Activated B cell treated with CpG ODN at 0.5 μM for 24 hours (primary cell): Measurements from ENCODE around the gene IFI44L. TPM values are rescaled to one million over a fixed set of nuclear protein-coding genes. Genes with fewer than 3 reads are reported as not detected.

Source experiments
- ATAC-seq: fragments of 200-7000 bp; cut with Tn5 transposase; one replicate; pipeline ENCODE4 v1.10.0; 2021; ENCODE audit warnings: low read depth, mild to moderate bottlenecking, moderate library complexity
- CTCF ChIA-PET: fragments of 350-600 bp; sonication (Branson Sonifier 250); formaldehyde crosslinking; loops from one replicate; lab custom pipeline; 2021; ENCODE audit warnings: antibody characterized with exemption; lab: Charles Lee
- POLR2A ChIA-PET: fragments of 350-600 bp; sonication (Branson Sonifier 250); formaldehyde crosslinking; loops from one replicate; lab custom pipeline; 2021; ENCODE audit warnings: antibody characterized with exemption; lab: Charles Lee
- DNase-seq: peaks from one replicate; pipeline ENCODE4 v3.0.0; 2022
- H3K27ac Mint-ChIP-seq: one replicate; pipeline ENCODE4 v1.8.0; 2020; ENCODE audit warnings: mixed read lengths
- H3K27me3 Mint-ChIP-seq: one replicate; pipeline ENCODE4 v1.8.0; 2021; ENCODE audit warnings: mixed read lengths
- H3K36me3 Mint-ChIP-seq: one replicate; pipeline ENCODE4 v1.8.0; 2021; ENCODE audit warnings: low read depth, mixed read lengths
- H3K4me1 Mint-ChIP-seq: one replicate; pipeline ENCODE4 v1.8.0; 2021; ENCODE audit warnings: mixed read lengths
- H3K4me3 Mint-ChIP-seq: one replicate; pipeline ENCODE4 v1.8.0; 2020; ENCODE audit warnings: mild to moderate bottlenecking, mixed read lengths
- H3K9me3 Mint-ChIP-seq: one replicate; pipeline ENCODE4 v1.8.0; 2020; ENCODE audit warnings: mixed read lengths
- CTCF ChIP-seq: fragments of 200-600 bp; IDR thresholded peaks from one replicate; pipeline ENCODE4 v1.8.0; 2022; ENCODE audit warnings: antibody characterized with exemption, mild to moderate bottlenecking
- intact Hi-C: fragments of 100-400 bp; cut with micrococcal nuclease; formaldehyde crosslinking; loops from one replicate; pipeline ENCODE4 v1.15.1; 2024
- total RNA-seq: library from RNA; stranded (reverse); gene quantifications from 2 replicates; pipeline ENCODE4 v1.2.3, GENCODE V29; 2022

The IFI44L gene
- total RNA-seq, 1 donor from 2014 or later: 3.6 TPM

GRCh38 chr1:78658901-78659300 lies 38.7 kb downstream of the IFI44L start:
- intact Hi-C loops: no loop called here
- POLR2A ChIA-PET: no interaction called here
- no peak for ATAC-seq
- Mint-ChIP-seq H3K9me3 (no peaks in the 10 kb centered on the region), H3K27ac (no peak overlapping the region), H3K36me3 (peaks cover 41% of the 10 kb centered on the region), H3K4me1 (no peaks in the 10 kb centered on the region), H3K4me3 (no peak overlapping the region), H3K27me3 (no peaks in the 10 kb centered on the region)
- CTCF ChIA-PET: no interaction called here
- no peak for DNase-seq
- no peak for TF ChIP-seq CTCF

- CTCF ChIA-PET: interaction anchor here (1.6 kb wide), 1 partner anchor 11 kb away, joined by 3 read pairs; no protein-coding TSS in a partner anchor
- no peak for TF ChIP-seq CTCF
Observed at GRCh38 chr1:78663923-78664322, 43.7 kb downstream of the IFI44L start.

GRCh38 chr1:78664763-78665162 lies 44.5 kb downstream of the IFI44L start:
- ATAC-seq (no peak), DNase-seq (no peak)
- POLR2A ChIA-PET: no interaction called here
- TF ChIP-seq CTCF: no peak
- CTCF ChIA-PET: interaction anchor here (1.6 kb wide), 1 partner anchor 10 kb away, joined by 3 read pairs; no protein-coding TSS in a partner anchor
- H3K27ac Mint-ChIP-seq: no peak overlapping the region
- intact Hi-C loops: no loop called here
- H3K4me3 Mint-ChIP-seq: no peak overlapping the region
- no peaks in the 10 kb centered on the region for H3K4me1 Mint-ChIP-seq
- no peaks in the 10 kb centered on the region for H3K27me3 Mint-ChIP-seq
- H3K36me3 Mint-ChIP-seq: peaks cover 23% of the 10 kb centered on the region
- H3K9me3 Mint-ChIP-seq: no peaks in the 10 kb centered on the region

More at GRCh38 chr1:78663923-78664322, 43.7 kb downstream of the IFI44L start:
- no peaks in the 10 kb centered on the region for H3K9me3 Mint-ChIP-seq
- no peak for DNase-seq
- H3K27ac Mint-ChIP-seq: no peak overlapping the region
- POLR2A ChIA-PET: no interaction called here
- no peaks in the 10 kb centered on the region for H3K4me1 Mint-ChIP-seq
- no peak for ATAC-seq
- no peaks in the 10 kb centered on the region for H3K27me3 Mint-ChIP-seq
- intact Hi-C loops: no loop called here
- no peak overlapping the region for H3K4me3 Mint-ChIP-seq
- H3K36me3 Mint-ChIP-seq: peaks cover 26% of the 10 kb centered on the region

- DNase-seq (no peak), ATAC-seq (no peak)
- Mint-ChIP-seq H3K4me1 (no peaks in the 10 kb centered on the region), H3K27ac (no peak overlapping the region), H3K4me3 (no peak overlapping the region), H3K27me3 (no peaks in the 10 kb centered on the region), H3K36me3 (peaks cover 14% of the 10 kb centered on the region), H3K9me3 (no peaks in the 10 kb centered on the region)
- ChIA-PET POLR2A (no interaction called here), CTCF (interaction anchor here (1.0 kb wide), 1 partner anchor 10 kb away, joined by 4 read pairs; no protein-coding TSS in a partner anchor)
- TF ChIP-seq CTCF: no peak
- intact Hi-C loops: no loop called here
Observed at GRCh38 chr1:78665809-78666208, 45.6 kb downstream of the IFI44L start.

GRCh38 chr1:78667939-78668338 lies 47.7 kb downstream of the IFI44L start:
- intact Hi-C loops: no loop called here
- ATAC-seq (no peak), DNase-seq (no peak)
- Mint-ChIP-seq H3K36me3 (peaks cover 6% of the 10 kb centered on the region), H3K9me3 (no peaks in the 10 kb centered on the region), H3K27me3 (no peaks in the 10 kb centered on the region), H3K4me1 (no peaks in the 10 kb centered on the region), H3K27ac (no peak overlapping the region), H3K4me3 (no peak overlapping the region)
- no peak for TF ChIP-seq CTCF
- ChIA-PET POLR2A (no interaction called here), CTCF (no interaction called here)
